CD14-positive monocyte (primary cell): Measurements from ENCODE around the gene ITPR1. TPM values are rescaled to one million over a fixed set of nuclear protein-coding genes. Genes with fewer than 3 reads are reported as not detected.

ENCODE experiments used
- DNase-seq, 3 donors: peaks; one replicate each; pipeline ENCODE4 v3.0.0-alpha.2; 2011 to 2022
- H2AFZ ChIP-seq: 2 replicates; pipeline ENCODE4 v1.6.0; 2012; ENCODE audit warnings: mild to moderate bottlenecking, low read depth, low read length, inconsistent platforms; ENCODE audit not compliant: insufficient read depth, poor library complexity, severe bottlenecking
- H3K27ac ChIP-seq, 2 donors: 1 replicate in 1 of 2; 2 replicates in 1 of 2; pipeline ENCODE4 v1.5.1; 2012 to 2013; ENCODE audit warnings: low read length in 2 of 2, control low read depth in 1 of 2, inconsistent platforms in 1 of 2, low read depth in 1 of 2, mild to moderate bottlenecking in 1 of 2
- H3K27me3 ChIP-seq, 2 donors: one replicate each; pipeline versions ENCODE4 v1.6.0 to v1.6.1; 2011 to 2013; ENCODE audit warnings: low read length in 2 of 2; ENCODE audit not compliant: control insufficient read depth in 2 of 2, insufficient read depth in 2 of 2
- H3K36me3 ChIP-seq, 2 donors: replicated peaks in 1 of 2; 1 replicate in 1 of 2; 2 replicates in 1 of 2; pipeline versions ENCODE4 v1.5.1 to v1.6.1; 2012 to 2013; ENCODE audit warnings: low read length in 2 of 2, control low read depth in 1 of 2, inconsistent platforms in 1 of 2, mild to moderate bottlenecking in 1 of 2; ENCODE audit not compliant: insufficient read depth in 2 of 2, control insufficient read depth in 1 of 2
- H3K4me1 ChIP-seq, 2 donors: 1 replicate in 1 of 2; 2 replicates in 1 of 2; pipeline versions ENCODE4 v1.5.1 to v1.6.1; 2012 to 2013; ENCODE audit warnings: low read length in 2 of 2, control low read depth in 1 of 2, inconsistent platforms in 1 of 2, mild to moderate bottlenecking in 1 of 2, moderate library complexity in 1 of 2; ENCODE audit not compliant: insufficient read depth in 2 of 2, control insufficient read depth in 1 of 2
- H3K4me2 ChIP-seq: replicated peaks from 2 replicates; pipeline ENCODE3; 2012; ENCODE audit warnings: low read length, moderate library complexity, mild to moderate bottlenecking; ENCODE audit not compliant: poor library complexity, severe bottlenecking; ENCODE audit errors: extremely low read depth
- H3K4me3 ChIP-seq, 3 experiments: fragments of 200-600 bp in 1 of 3; sonication (generic) in 1 of 3; replicated peaks in 1 of 3; 1 replicate in 2 of 3; 2 replicates in 1 of 3; pipeline ENCODE4 v1.5.1; 2011 to 2013; ENCODE audit warnings: low read length in 3 of 3, mild to moderate bottlenecking in 3 of 3, control low read depth in 2 of 3, low read depth in 2 of 3, inconsistent platforms in 1 of 3, moderate library complexity in 1 of 3
- H3K79me2 ChIP-seq: 2 replicates; pipeline ENCODE4 v1.6.0; 2012; ENCODE audit warnings: mild to moderate bottlenecking, control low read depth, inconsistent platforms, low read length, moderate library complexity; ENCODE audit not compliant: insufficient read depth
- H3K9ac ChIP-seq: 2 replicates; pipeline ENCODE4 v1.6.0; 2017; ENCODE audit warnings: low read length, mild to moderate bottlenecking; ENCODE audit not compliant: insufficient read depth, poor library complexity, severe bottlenecking
- H3K9me3 ChIP-seq, 2 donors: replicated peaks in 1 of 2; 1 replicate in 1 of 2; 2 replicates in 1 of 2; pipeline versions ENCODE4 v1.5.1 to v1.6.1; 2012 to 2013; ENCODE audit warnings: low read length in 2 of 2, control low read depth in 1 of 2; ENCODE audit not compliant: control insufficient read depth in 1 of 2, insufficient read depth in 1 of 2
- H4K20me1 ChIP-seq: 2 replicates; pipeline ENCODE4 v1.6.0; 2012; ENCODE audit warnings: mild to moderate bottlenecking, low read length, control low read depth, moderate library complexity; ENCODE audit not compliant: insufficient read depth
- H3K27ac Mint-ChIP-seq, 7 donors: one replicate each; pipeline ENCODE4 v1.8.0; 2020; ENCODE audit warnings: mild to moderate bottlenecking in 7 of 7, mixed read lengths in 7 of 7, moderate library complexity in 6 of 7, inconsistent platforms in 2 of 7
- H3K27me3 Mint-ChIP-seq, 3 donors: one replicate each; pipeline ENCODE4 v1.8.0; 2021 to 2022; ENCODE audit warnings: low read depth in 3 of 3, mild to moderate bottlenecking in 3 of 3, mixed read lengths in 3 of 3, moderate library complexity in 3 of 3, inconsistent platforms in 1 of 3
- H3K36me3 Mint-ChIP-seq, 2 donors: one replicate each; pipeline ENCODE4 v1.8.0; 2020; ENCODE audit warnings: mixed read lengths in 2 of 2, inconsistent platforms in 1 of 2, mild to moderate bottlenecking in 1 of 2
- H3K4me1 Mint-ChIP-seq: one replicate; pipeline ENCODE4 v1.8.0; 2020; ENCODE audit warnings: mild to moderate bottlenecking, mixed read lengths
- H3K4me3 Mint-ChIP-seq, 2 donors: one replicate each; pipeline ENCODE4 v1.8.0; 2020; ENCODE audit warnings: mild to moderate bottlenecking in 2 of 2, mixed read lengths in 2 of 2, moderate library complexity in 1 of 2
- H3K9me3 Mint-ChIP-seq, 7 donors: one replicate each; pipeline ENCODE4 v1.8.0; 2020 to 2022; ENCODE audit warnings: mixed read lengths in 7 of 7, mild to moderate bottlenecking in 6 of 7, moderate library complexity in 6 of 7, inconsistent platforms in 2 of 7
- CTCF ChIP-seq: fragments of 200-600 bp; IDR thresholded peaks from one replicate; pipeline ENCODE4 v1.8.0; 2022; ENCODE audit warnings: antibody characterized with exemption, mild to moderate bottlenecking
- WGBS: methylation state at CpG from one replicate; pipeline ENCODE4 v1.1.5; 2013; ENCODE audit warnings: missing lambda C conversion rate; ENCODE audit not compliant: insufficient coverage; 5-methylcytosine and 5-hydroxymethylcytosine counted together
- intact Hi-C, 2 donors: fragments of 100-400 bp; cut with micrococcal nuclease; formaldehyde crosslinking; loops; one replicate each; pipeline versions ENCODE4 v1.15.0 to v1.15.1; 2023
- polyA plus RNA-seq, 3 donors: library from polyadenylated mRNA; depleted of rRNA in 1 of 3; unstranded in 2 of 3; stranded (reverse) in 1 of 3; fragments of 300-500 nt in 2 of 3; fragments of >200 nt in 1 of 3; fragmentation: Illumina TruSeq in 2 of 3; gene quantifications; 1 replicate in 2 of 3; 2 replicates in 1 of 3; pipeline ENCODE4 v1.2.3, GENCODE V29; 2012 to 2021

The ITPR1 gene
- polyA plus RNA-seq, 3 donors = 3.2 to 21.1 (median 7.1) TPM

GRCh38 chr3:4601892-4602291 is 108.7 kb downstream of the ITPR1 start:
- H3K4me3 ChIP-seq = peak overlapping the region in 1 of 3 experiments; percentile 38
- H3K79me2 ChIP-seq = peaks cover 79% of the 10 kb centered on the region
- Mint-ChIP-seq H3K27me3 (peaks cover 0 to 2% (median 2%) of the 10 kb centered on the region in 3 donors), H3K4me1 (peaks cover 33% of the 10 kb centered on the region), H3K9me3 (peaks cover 0 to 5% (median 3%) of the 10 kb centered on the region in 7 donors), H3K4me3 (peak overlapping the region in 1 of 2 donors; percentile 24), H3K36me3 (peaks cover 0 to 5% of the 10 kb centered on the region in 2 donors), H3K27ac (peak overlapping the region; percentile 28 to 92 (median 70))
- no peaks in the 10 kb centered on the region for H3K27me3 ChIP-seq
- H3K36me3 ChIP-seq = no peaks in the 10 kb centered on the region
- H4K20me1 ChIP-seq = peaks cover 44% of the 10 kb centered on the region
- H2AFZ ChIP-seq = no peak overlapping the region
- intact Hi-C loops = no loop called here
- no peak for TF ChIP-seq CTCF
- H3K9ac ChIP-seq = no peak overlapping the region
- H3K4me2 ChIP-seq = peak overlapping the region; percentile 36
- peak; percentile 44 to 66 (median 65) for DNase-seq
- peak overlapping the region; percentile 32 to 68 for H3K27ac ChIP-seq
- no CpG with 5 or more reads among the region's 3 CpGs for WGBS
- no peaks in the 10 kb centered on the region for H3K9me3 ChIP-seq
- peaks cover 23% of the 10 kb centered on the region in 2 donors for H3K4me1 ChIP-seq

GRCh38 chr3:4604693-4605092 is 111.5 kb downstream of the ITPR1 start:
- intact Hi-C loops = no loop called here
- peaks cover 23% of the 10 kb centered on the region in 2 donors for H3K4me1 ChIP-seq
- TF ChIP-seq CTCF = no peak
- H3K9me3 Mint-ChIP-seq = peaks cover 0 to 6% (median 5%) of the 10 kb centered on the region in 7 donors
- DNase-seq = no peak
- H3K27ac ChIP-seq = no peak overlapping the region
- H3K36me3 ChIP-seq = no peaks in the 10 kb centered on the region
- peaks cover 31% of the 10 kb centered on the region for H3K4me1 Mint-ChIP-seq
- no peak overlapping the region for H3K27ac Mint-ChIP-seq
- peaks cover 52% of the 10 kb centered on the region for H3K79me2 ChIP-seq
- no peak overlapping the region for H3K9ac ChIP-seq
- no peak overlapping the region for H2AFZ ChIP-seq
- H3K4me3 ChIP-seq = no peak overlapping the region
- peaks cover 5 to 10% of the 10 kb centered on the region in 2 donors for H3K36me3 Mint-ChIP-seq
- H3K4me3 Mint-ChIP-seq = no peak overlapping the region
- 100% methylated on average over 4 of the region's 5 CpGs for WGBS
- H3K27me3 Mint-ChIP-seq = peaks cover 0 to 3% (median 2%) of the 10 kb centered on the region in 3 donors
- no peaks in the 10 kb centered on the region for H3K9me3 ChIP-seq
- H3K27me3 ChIP-seq = no peaks in the 10 kb centered on the region
- H3K4me2 ChIP-seq = no peak overlapping the region
- peaks cover 24% of the 10 kb centered on the region for H4K20me1 ChIP-seq
